Measurements from ENCODE around the gene PTPN4. TPM values are rescaled to one million over a fixed set of nuclear protein-coding genes. Genes with fewer than 3 reads are reported as not detected.

Gene PTPN4
- total RNA-seq, 1 experiment from 2014 or later, result 46.8 TPM

GRCh38 chr2:119756837-119757236 lies 2.9 kb upstream of the PTPN4 start:
- CTCF ChIA-PET, result no interaction called here
- Histone ChIP-seq H3K36me3 (ENCODE audit: control insufficient read depth, insufficient read depth, low read length) (no peaks in the 10 kb centered on the region), H3K27me3 (replicated peaks; ENCODE audit: control insufficient read depth, insufficient read depth, low read length) (no peaks in the 10 kb centered on the region), H3K4me3 (ENCODE audit: low read depth, low read length) (no peak overlapping the region), H3K9me3 (no peaks in the 10 kb centered on the region), H3K4me1 (peaks cover 4% of the 10 kb centered on the region; the same call in 1 of the 2 replicates)
- intact Hi-C loops (cut with micrococcal nuclease; ENCODE audit: unreplicated experiment), result loop anchor here (10.0 kb wide), 1 partner anchor 258 kb away; the partner anchor contains the start of gene EPB41L5
- POLR2A ChIA-PET, result no interaction called here
- Mint-ChIP-seq H3K4me3 (ENCODE audit: unreplicated experiment) (no peak overlapping the region), H3K36me3 (ENCODE audit: insufficient read depth, unreplicated experiment) (peaks cover 14% of the 10 kb centered on the region), H3K9me3 (ENCODE audit: unreplicated experiment) (no peaks in the 10 kb centered on the region), H3K4me1 (ENCODE audit: low read depth, unreplicated experiment) (peaks cover 13% of the 10 kb centered on the region), H3K27ac (ENCODE audit: unreplicated experiment) (no peak overlapping the region), H3K27me3 (ENCODE audit: insufficient read depth, unreplicated experiment) (no peaks in the 10 kb centered on the region)
- TF ChIP-seq, protein P1, sequence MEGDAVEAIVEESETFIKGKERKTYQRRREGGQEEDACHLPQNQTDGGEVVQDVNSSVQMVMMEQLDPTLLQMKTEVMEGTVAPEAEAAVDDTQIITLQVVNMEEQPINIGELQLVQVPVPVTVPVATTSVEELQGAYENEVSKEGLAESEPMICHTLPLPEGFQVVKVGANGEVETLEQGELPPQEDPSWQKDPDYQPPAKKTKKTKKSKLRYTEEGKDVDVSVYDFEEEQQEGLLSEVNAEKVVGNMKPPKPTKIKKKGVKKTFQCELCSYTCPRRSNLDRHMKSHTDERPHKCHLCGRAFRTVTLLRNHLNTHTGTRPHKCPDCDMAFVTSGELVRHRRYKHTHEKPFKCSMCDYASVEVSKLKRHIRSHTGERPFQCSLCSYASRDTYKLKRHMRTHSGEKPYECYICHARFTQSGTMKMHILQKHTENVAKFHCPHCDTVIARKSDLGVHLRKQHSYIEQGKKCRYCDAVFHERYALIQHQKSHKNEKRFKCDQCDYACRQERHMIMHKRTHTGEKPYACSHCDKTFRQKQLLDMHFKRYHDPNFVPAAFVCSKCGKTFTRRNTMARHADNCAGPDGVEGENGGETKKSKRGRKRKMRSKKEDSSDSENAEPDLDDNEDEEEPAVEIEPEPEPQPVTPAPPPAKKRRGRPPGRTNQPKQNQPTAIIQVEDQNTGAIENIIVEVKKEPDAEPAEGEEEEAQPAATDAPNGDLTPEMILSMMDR (IDR thresholded peaks at IDR 0.05; ENCODE audit: insufficient read depth in 1 of 2, low read depth in 1 of 2, low read length in 1 of 2, severe bottlenecking in 1 of 2, unreplicated experiment in 1 of 2), result no peak
- no peak for DNase-seq
- no TSS peak for BruUV-seq (replicated peaks)

- Mint-ChIP-seq H3K9me3 (ENCODE audit: unreplicated experiment) (no peaks in the 10 kb centered on the region), H3K36me3 (ENCODE audit: insufficient read depth, unreplicated experiment) (peaks cover 14% of the 10 kb centered on the region), H3K4me1 (ENCODE audit: low read depth, unreplicated experiment) (peaks cover 20% of the 10 kb centered on the region), H3K27ac (ENCODE audit: unreplicated experiment) (peak overlapping the region; percentile 92), H3K4me3 (ENCODE audit: unreplicated experiment) (peak overlapping the region; percentile 84), H3K27me3 (ENCODE audit: insufficient read depth, unreplicated experiment) (no peaks in the 10 kb centered on the region)
- BruUV-seq (replicated peaks), result TSS peak; percentile 85
- no peaks in the 10 kb centered on the region for H3K27me3 ChIP-seq (replicated peaks; ENCODE audit: control insufficient read depth, insufficient read depth, low read length)
- peaks cover 4% of the 10 kb centered on the region; the same call in 1 of the 2 replicates for H3K4me1 ChIP-seq
- TF ChIP-seq, protein P1 (IDR thresholded peaks at IDR 0.05; ENCODE audit: insufficient read depth in 1 of 2, low read depth in 1 of 2, low read length in 1 of 2, severe bottlenecking in 1 of 2, unreplicated experiment in 1 of 2), result no peak
- POLR2A ChIA-PET, result interaction anchor here (0.9 to 1.0 kb wide), 3 partner anchors 80 to 464 kb away, joined by 3 to 7 read pairs (median 3); partner anchors contain the start of genes TMEM177 and TMEM185B
- peak overlapping the region; percentile 81 for H3K4me3 ChIP-seq (ENCODE audit: low read depth, low read length)
- H3K36me3 ChIP-seq (ENCODE audit: control insufficient read depth, insufficient read depth, low read length), result no peaks in the 10 kb centered on the region
- no peaks in the 10 kb centered on the region for H3K9me3 ChIP-seq
- intact Hi-C loops (cut with micrococcal nuclease; ENCODE audit: unreplicated experiment), result loop anchor here (10.0 kb wide), 1 partner anchor 256 kb away; the partner anchor contains the start of gene EPB41L5
- DNase-seq, result no peak
- CTCF ChIA-PET, result interaction anchor here (0.8 kb wide), 1 partner anchor 65 kb away, joined by 4 read pairs; no protein-coding TSS in a partner anchor
Observed at GRCh38 chr2:119758881-119759450, 756 bp upstream of the PTPN4 start.

- no TSS peak for BruUV-seq (replicated peaks)
- H3K4me3 ChIP-seq (ENCODE audit: low read depth, low read length), result peak overlapping the region; percentile 81
- H3K27ac Mint-ChIP-seq (ENCODE audit: unreplicated experiment), result peak overlapping the region; percentile 92
- ChIA-PET POLR2A (interaction anchor here (0.6 to 1.0 kb wide), 5 partner anchors 81 to 1792 kb away, joined by 3 to 12 read pairs (median 4); partner anchors contain the start of genes TMEM177 and TMEM185B), CTCF (interaction anchor here (0.6 kb wide), 3 partner anchors 25 to 1946 kb away, joined by 3 read pairs; no protein-coding TSS in a partner anchor)
- H3K9me3 ChIP-seq, result no peaks in the 10 kb centered on the region
- peaks cover 14% of the 10 kb centered on the region for H3K36me3 Mint-ChIP-seq (ENCODE audit: insufficient read depth, unreplicated experiment)
- intact Hi-C loops (cut with micrococcal nuclease; ENCODE audit: unreplicated experiment), result loop anchor here (2.0 kb wide), 1 partner anchor 304 kb away; no protein-coding TSS in a partner anchor
- H3K4me1 Mint-ChIP-seq (ENCODE audit: low read depth, unreplicated experiment), result peaks cover 28% of the 10 kb centered on the region
- H3K27me3 Mint-ChIP-seq (ENCODE audit: insufficient read depth, unreplicated experiment), result no peaks in the 10 kb centered on the region
- H3K36me3 ChIP-seq (ENCODE audit: control insufficient read depth, insufficient read depth, low read length), result no peaks in the 10 kb centered on the region
- DNase-seq, result peak; percentile 65 to 70
- H3K4me3 Mint-ChIP-seq (ENCODE audit: unreplicated experiment), result peak overlapping the region; percentile 84
- no peaks in the 10 kb centered on the region for H3K27me3 ChIP-seq (replicated peaks; ENCODE audit: control insufficient read depth, insufficient read depth, low read length)
- no peaks in the 10 kb centered on the region for H3K9me3 Mint-ChIP-seq (ENCODE audit: unreplicated experiment)
- TF ChIP-seq, protein P1 (IDR thresholded peaks at IDR 0.05; ENCODE audit: insufficient read depth in 1 of 2, low read depth in 1 of 2, low read length in 1 of 2, severe bottlenecking in 1 of 2, unreplicated experiment in 1 of 2), result no peak
- H3K4me1 ChIP-seq, result peaks cover 4% of the 10 kb centered on the region; the same call in 1 of the 2 replicates
Observed at GRCh38 chr2:119760237-119760955, 674 bp downstream of the PTPN4 start.

All from Caco-2 (cell line).